SU-DHL-6 (cell line): ENCODE data around the gene ADK.
A peak's percentile ranks its signal among the peaks of the same experiment; 100 is the strongest.

Source experiments
- H2AFZ ChIP-seq: fragments of 200-600 bp; sonication (generic); 2 replicates; pipeline ENCODE4 v1.6.1; 2014; ENCODE audit warnings: low read depth, mild to moderate bottlenecking, moderate library complexity, mixed read lengths, antibody characterized with exemption, low read length; ENCODE audit not compliant: severe bottlenecking
- H3F3A ChIP-seq: fragments of 200-600 bp; shearing (Covaris generic); 2 replicates; pipeline ENCODE4 v1.6.0; 2016; ENCODE audit warnings: antibody characterized with exemption, mild to moderate bottlenecking; ENCODE audit not compliant: insufficient read depth
- H3K27ac ChIP-seq: fragments of 200-600 bp; sonication (generic); 2 replicates; pipeline ENCODE4 v1.5.1; 2016; ENCODE audit warnings: low read depth, mild to moderate bottlenecking, low read length, moderate library complexity, mixed read lengths
- H3K27me3 ChIP-seq: fragments of 200-600 bp; sonication (generic), shearing (Covaris generic); 2 replicates; pipeline ENCODE4 v1.6.0; 2014; ENCODE audit warnings: mild to moderate bottlenecking, low read length
- H3K36me3 ChIP-seq: fragments of 200-600 bp; sonication (generic); 2 replicates; pipeline ENCODE4 v1.6.1; 2014; ENCODE audit warnings: mild to moderate bottlenecking, low read length, mixed read lengths
- H3K4me2 ChIP-seq: fragments of 300-600, 200-600 bp; shearing (Covaris generic), sonication (generic); 2 replicates; pipeline ENCODE4 v1.6.0; 2014; ENCODE audit warnings: low read length, low read depth, mild to moderate bottlenecking; ENCODE audit not compliant: poor library complexity, severe bottlenecking
- H3K4me3 ChIP-seq: fragments of 200-600 bp; sonication (generic); 2 replicates; pipeline ENCODE4 v1.5.1; 2014; ENCODE audit warnings: antibody characterized with exemption, low read length, mild to moderate bottlenecking, mixed read lengths; ENCODE audit not compliant: insufficient read depth, poor library complexity, severe bottlenecking
- H3K79me2 ChIP-seq: fragments of 200-600 bp; sonication (generic); 2 replicates; pipeline ENCODE4 v1.6.1; 2014; ENCODE audit warnings: mild to moderate bottlenecking, low read length, moderate library complexity; ENCODE audit not compliant: insufficient read depth
- H3K9ac ChIP-seq: fragments of 200-600 bp; sonication (generic); 2 replicates; pipeline ENCODE4 v1.7.0; 2014; ENCODE audit warnings: mild to moderate bottlenecking, low read length
- H3K9me2 ChIP-seq: fragments of 200-600 bp; sonication (generic); replicated peaks from 2 replicates; pipeline ENCODE4 v1.6.1; 2014; ENCODE audit warnings: low read length; ENCODE audit not compliant: insufficient read depth
- H3K9me3 ChIP-seq: fragments of 200-600 bp; sonication (generic); 2 replicates; pipeline ENCODE4 v1.6.1; 2014; ENCODE audit warnings: low read length, mixed read lengths; ENCODE audit not compliant: insufficient read depth
- H4K20me1 ChIP-seq: fragments of 200-600 bp; sonication (generic); 2 replicates; pipeline ENCODE4 v1.6.1; 2014; ENCODE audit warnings: low read depth, mild to moderate bottlenecking, antibody characterized with exemption, low read length, moderate library complexity, mixed read lengths
- EZH2phosphoT487 ChIP-seq: fragments of 200-600 bp; sonication (generic), shearing (Covaris generic); conservative IDR thresholded peaks from 2 replicates; pipeline ENCODE4 v1.6.1; 2018; ENCODE audit warnings: mild to moderate bottlenecking, antibody characterized with exemption, low read length, moderate library complexity, mixed read lengths
- TF ChIP-seq, protein P1 (sequence below): fragments of 200-600 bp; sonication (generic); IDR thresholded peaks from one replicate; pipeline ENCODE4 v1.5.1; 2017; ENCODE audit warnings: antibody characterized with exemption, mild to moderate bottlenecking, low read length, moderate library complexity; ENCODE audit not compliant: insufficient read depth, poor library complexity, severe bottlenecking

Gene ADK

GRCh38 chr10:74644738-74645137 lies 493.7 kb downstream of the ADK start:
- Histone ChIP-seq H3K4me3 (no peak overlapping the region), H4K20me1 (no peaks in the 10 kb centered on the region), H3K9ac (no peak overlapping the region), H3F3A (no peaks in the 10 kb centered on the region), H3K9me3 (no peaks in the 10 kb centered on the region; the same call in 1 of the 2 replicates), H3K27ac (no peak overlapping the region), H3K4me2 (no peak overlapping the region), H3K36me3 (no peaks in the 10 kb centered on the region), H3K9me2 (no peaks in the 10 kb centered on the region), H3K27me3 (no peaks in the 10 kb centered on the region), H3K79me2 (no peaks in the 10 kb centered on the region), H2AFZ (no peak overlapping the region)
- no peak for TF ChIP-seq EZH2phosphoT487
- TF ChIP-seq, protein P1, sequence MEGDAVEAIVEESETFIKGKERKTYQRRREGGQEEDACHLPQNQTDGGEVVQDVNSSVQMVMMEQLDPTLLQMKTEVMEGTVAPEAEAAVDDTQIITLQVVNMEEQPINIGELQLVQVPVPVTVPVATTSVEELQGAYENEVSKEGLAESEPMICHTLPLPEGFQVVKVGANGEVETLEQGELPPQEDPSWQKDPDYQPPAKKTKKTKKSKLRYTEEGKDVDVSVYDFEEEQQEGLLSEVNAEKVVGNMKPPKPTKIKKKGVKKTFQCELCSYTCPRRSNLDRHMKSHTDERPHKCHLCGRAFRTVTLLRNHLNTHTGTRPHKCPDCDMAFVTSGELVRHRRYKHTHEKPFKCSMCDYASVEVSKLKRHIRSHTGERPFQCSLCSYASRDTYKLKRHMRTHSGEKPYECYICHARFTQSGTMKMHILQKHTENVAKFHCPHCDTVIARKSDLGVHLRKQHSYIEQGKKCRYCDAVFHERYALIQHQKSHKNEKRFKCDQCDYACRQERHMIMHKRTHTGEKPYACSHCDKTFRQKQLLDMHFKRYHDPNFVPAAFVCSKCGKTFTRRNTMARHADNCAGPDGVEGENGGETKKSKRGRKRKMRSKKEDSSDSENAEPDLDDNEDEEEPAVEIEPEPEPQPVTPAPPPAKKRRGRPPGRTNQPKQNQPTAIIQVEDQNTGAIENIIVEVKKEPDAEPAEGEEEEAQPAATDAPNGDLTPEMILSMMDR, result no peak

GRCh38 chr10:74645692-74646091 lies 494.7 kb downstream of the ADK start:
- no peak for TF ChIP-seq EZH2phosphoT487
- TF ChIP-seq, protein P1, result no peak
- no peak overlapping the region for H3K9ac ChIP-seq
- no peak overlapping the region for H3K4me2 ChIP-seq
- no peaks in the 10 kb centered on the region for H3K9me2 ChIP-seq
- no peaks in the 10 kb centered on the region for H3K36me3 ChIP-seq
- no peak overlapping the region for H3K27ac ChIP-seq
- H2AFZ ChIP-seq, result no peak overlapping the region
- H3K4me3 ChIP-seq, result no peak overlapping the region
- H3K9me3 ChIP-seq, result no peaks in the 10 kb centered on the region; the same call in 1 of the 2 replicates
- H4K20me1 ChIP-seq, result no peaks in the 10 kb centered on the region
- no peaks in the 10 kb centered on the region for H3K79me2 ChIP-seq
- no peaks in the 10 kb centered on the region for H3F3A ChIP-seq
- no peaks in the 10 kb centered on the region for H3K27me3 ChIP-seq

DNA sequence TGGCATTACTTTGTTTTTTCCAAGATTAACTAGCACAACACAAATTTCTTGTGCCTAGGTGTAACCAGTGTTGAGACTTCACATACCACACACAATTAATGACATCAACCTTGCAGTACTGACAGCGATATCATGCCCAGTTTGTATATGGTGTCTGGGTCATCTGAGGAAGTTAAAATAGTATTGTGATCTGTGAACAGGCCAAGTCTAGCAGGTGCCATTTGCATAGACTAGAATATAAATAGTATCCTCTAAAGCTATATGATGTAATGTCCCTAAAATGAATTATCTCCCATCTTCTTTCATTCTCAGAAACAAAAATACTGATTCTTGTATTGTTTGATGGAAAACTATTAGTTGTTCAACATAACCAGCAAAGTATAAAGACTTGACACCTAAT lies 499.6 kb downstream of the ADK start:
- Histone ChIP-seq H3K9me2 (no peaks in the 10 kb centered on the region), H3K4me2 (peak overlapping the region; percentile 21), H3K36me3 (no peaks in the 10 kb centered on the region), H3K79me2 (no peaks in the 10 kb centered on the region), H3K9ac (no peak overlapping the region), H3K27me3 (no peaks in the 10 kb centered on the region), H3F3A (no peaks in the 10 kb centered on the region), H3K4me3 (no peak overlapping the region), H4K20me1 (no peaks in the 10 kb centered on the region), H2AFZ (no peak overlapping the region), H3K9me3 (no peaks in the 10 kb centered on the region), H3K27ac (no peak overlapping the region)
- TF ChIP-seq, protein P1, result no peak
- TF ChIP-seq EZH2phosphoT487, result no peak
